HEK293T (cell line): ENCODE data around the gene KRTAP5-4.

Experiments
- ARNT ChIP-seq: fragments of 450-650 bp; IDR thresholded peaks from 2 replicates; pipeline ENCODE4 v1.6.1; 2017; ENCODE audit warnings: mild to moderate bottlenecking
- ELF4 ChIP-seq: fragments of 450-650 bp; IDR thresholded peaks from 2 replicates; pipeline ENCODE4 v1.6.1; 2017; ENCODE audit warnings: antibody characterized with exemption
- FOXK2 ChIP-seq: fragments of 450-650 bp; IDR thresholded peaks from 2 replicates; pipeline ENCODE4 v1.6.1; 2016; ENCODE audit warnings: mild to moderate bottlenecking
- HDGF ChIP-seq: fragments of 450-650 bp; IDR thresholded peaks from 2 replicates; pipeline ENCODE4 v1.6.1; 2017; ENCODE audit warnings: antibody characterized with exemption, borderline replicate concordance
- L3MBTL2 ChIP-seq: fragments of 450-650 bp; conservative IDR thresholded peaks from 2 replicates; pipeline ENCODE4 v1.6.1; 2016; ENCODE audit warnings: mild to moderate bottlenecking
- LEF1 ChIP-seq: fragments of 450-650 bp; IDR thresholded peaks from 2 replicates; pipeline ENCODE4 v1.6.1; 2017; ENCODE audit warnings: mild to moderate bottlenecking, borderline replicate concordance
- NFRKB ChIP-seq: fragments of 450-650 bp; IDR thresholded peaks from 2 replicates; pipeline ENCODE4 v1.6.1; 2016; ENCODE audit warnings: mild to moderate bottlenecking, moderate library complexity
- SP1 ChIP-seq: fragments of 450-650 bp; IDR thresholded peaks from 2 replicates; pipeline ENCODE4 v1.6.1; 2017
- SUZ12 ChIP-seq: fragments of 450-650 bp; IDR thresholded peaks from 2 replicates; pipeline ENCODE4 v1.6.1; 2016; ENCODE audit warnings: mild to moderate bottlenecking

DNA sequence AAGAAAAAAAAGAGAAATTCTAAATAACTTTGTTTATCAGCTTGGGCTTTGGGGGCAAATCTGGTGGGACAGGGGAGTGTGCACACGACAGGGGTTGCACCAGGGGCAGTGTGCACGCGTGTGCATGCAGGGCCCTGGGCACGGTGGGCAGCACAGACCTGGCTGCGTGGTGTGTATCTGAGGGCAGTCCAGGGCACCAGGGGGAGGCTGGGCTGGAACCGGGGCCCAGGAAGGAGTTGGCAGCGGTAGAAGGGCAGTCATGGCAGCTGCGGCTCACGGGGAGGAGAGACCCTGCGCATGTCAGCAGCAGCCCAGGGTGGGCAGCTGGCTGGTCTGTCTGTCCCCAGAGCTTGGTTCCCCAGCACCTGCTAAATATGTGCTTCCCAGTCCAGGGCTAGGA, 11.9 kb upstream of the KRTAP5-4 start:
- TF ChIP-seq ELF4 = no peak
- TF ChIP-seq SP1 = no peak
- TF ChIP-seq FOXK2 = no peak
- TF ChIP-seq SUZ12 = no peak
- TF ChIP-seq ARNT = no peak
- no peak for TF ChIP-seq HDGF
- no peak for TF ChIP-seq L3MBTL2
- no peak for TF ChIP-seq LEF1
- TF ChIP-seq NFRKB = no peak
